HCT116 (cell line): ENCODE measurements around the gene PPM1D. TPM values are rescaled to one million over a fixed set of nuclear protein-coding genes. Genes with fewer than 3 reads are reported as not detected.

ENCODE experiments used
- ATAC-seq: fragments of 200-7000 bp; cut with Tn5 transposase; 2 replicates; pipeline ENCODE4 v1.9.1; 2020; ENCODE audit warnings: mild to moderate bottlenecking, moderate library complexity
- BruUV-seq: library from RNA; stranded (reverse); fragments of 400-500 nt; replicated peaks from 2 replicates; lab custom pipeline; 2021; lab: Mats Ljungman, UMichigan
- CTCF ChIA-PET: fragments of 300-600 bp; sonication (Branson Sonifier 250); formaldehyde crosslinking; loops from one replicate; lab custom pipeline; 2021; ENCODE audit warnings: antibody characterized with exemption; lab: Charles Lee
- POLR2A ChIA-PET: fragments of 300-600, 350-600 bp; sonication (Branson Sonifier 250); formaldehyde crosslinking; loops from one replicate; lab custom pipeline; 2021; ENCODE audit warnings: antibody characterized with exemption; lab: Charles Lee
- RAD21 ChIA-PET, 2 experiments: fragments of 300-600 bp; sonication (Branson Sonifier 250); formaldehyde crosslinking; loops; one replicate each; lab custom pipeline; 2023; ENCODE audit warnings: low total read pairs in 2 of 2; ENCODE audit not compliant: uncharacterized antibody in 2 of 2, unreplicated experiment in 2 of 2, low non-redundant PET in 1 of 2; lab: Charles Lee
- DNase-seq: peaks from one replicate; pipeline ENCODE4 v3.0.0-alpha.2; 2010; ENCODE audit warnings: low read depth, low spot score
- H2AFZ ChIP-seq: fragments of 200-600 bp; shearing (Covaris generic), sonication (generic); 2 replicates; pipeline ENCODE4 v1.6.1; 2017; ENCODE audit warnings: low read depth, mixed run types, mixed read lengths, antibody characterized with exemption, low read length; ENCODE audit not compliant: poor library complexity, severe bottlenecking
- H3K27ac ChIP-seq: 2 replicates; pipeline ENCODE4 v1.5.1; 2012; ENCODE audit warnings: low read depth, low read length
- H3K27me3 ChIP-seq: fragments of 200-600 bp; sonication (generic); 2 replicates; pipeline ENCODE4 v1.6.1; 2016; ENCODE audit warnings: mixed run types, low read length, mixed read lengths; ENCODE audit not compliant: insufficient read depth
- H3K36me3 ChIP-seq, 2 experiments: fragments of 200-500 bp in 1 of 2; fragments of 200-600 bp in 1 of 2; sonication (Bioruptor generic) in 1 of 2; sonication (generic) in 1 of 2; 2 replicates each; pipeline versions ENCODE4 v1.5.1 to v1.6.1; 2014 to 2016; ENCODE audit warnings: low read length in 2 of 2, inconsistent platforms in 1 of 2, mixed read lengths in 1 of 2, mixed run types in 1 of 2; ENCODE audit not compliant: insufficient read depth in 2 of 2, control insufficient read depth in 1 of 2
- H3K4me1 ChIP-seq, 2 experiments: fragments of 200-600 bp in 1 of 2; sonication (generic) in 1 of 2; 2 replicates each; pipeline versions ENCODE4 v1.5.1 to v1.6.1; 2012 to 2017; ENCODE audit warnings: low read length in 2 of 2, inconsistent platforms in 1 of 2, mild to moderate bottlenecking in 1 of 2, mixed read lengths in 1 of 2, mixed run types in 1 of 2, moderate library complexity in 1 of 2; ENCODE audit not compliant: insufficient read depth in 2 of 2, control insufficient read depth in 1 of 2
- H3K4me2 ChIP-seq: fragments of 200-600 bp; sonication (generic); 2 replicates; pipeline ENCODE4 v1.6.1; 2017; ENCODE audit warnings: mixed run types, low read length, mixed read lengths
- H3K4me3 ChIP-seq, 2 experiments: fragments of 200-600 bp in 1 of 2; sonication (generic) in 1 of 2; replicated peaks in 1 of 2; 2 replicates each; pipeline ENCODE4 v1.5.1; 2011 to 2016; ENCODE audit warnings: low read length in 2 of 2, control low read depth in 1 of 2, low read depth in 1 of 2, mild to moderate bottlenecking in 1 of 2, mixed read lengths in 1 of 2, mixed run types in 1 of 2
- H3K79me2 ChIP-seq: fragments of 200-600 bp; sonication (generic); 2 replicates; pipeline ENCODE4 v1.6.1; 2017; ENCODE audit warnings: mild to moderate bottlenecking, mixed run types, low read length, moderate library complexity, mixed read lengths; ENCODE audit not compliant: insufficient read depth
- H3K9ac ChIP-seq: fragments of 200-600 bp; sonication (generic); 2 replicates; pipeline ENCODE4 v1.6.1; 2016; ENCODE audit warnings: low read length, mixed read lengths
- H3K9me2 ChIP-seq: fragments of 200-600 bp; sonication (generic), shearing (Covaris generic); 2 replicates; pipeline ENCODE4 v1.6.1; 2017; ENCODE audit warnings: mixed run types, mild to moderate bottlenecking, moderate library complexity; ENCODE audit not compliant: insufficient read depth
- H3K9me3 ChIP-seq, 2 experiments: fragments of 200-500 bp in 1 of 2; fragments of 200-600 bp in 1 of 2; sonication (Bioruptor generic) in 1 of 2; sonication (generic) in 1 of 2; 2 replicates each; pipeline ENCODE4 v1.6.1; 2014 to 2017; ENCODE audit warnings: low read length in 2 of 2, mixed read lengths in 2 of 2, inconsistent platforms in 1 of 2, low read depth in 1 of 2, mild to moderate bottlenecking in 1 of 2, mixed run types in 1 of 2, moderate library complexity in 1 of 2; ENCODE audit not compliant: control insufficient read depth in 1 of 2, insufficient read depth in 1 of 2
- H4K20me1 ChIP-seq: fragments of 200-600 bp; sonication (generic), shearing (Covaris generic); 2 replicates; pipeline ENCODE4 v1.6.1; 2017; ENCODE audit warnings: mixed run types, mild to moderate bottlenecking, moderate library complexity; ENCODE audit not compliant: insufficient read depth
- EZH2phosphoT487 ChIP-seq: fragments of 200-600 bp; IDR thresholded peaks from 2 replicates; pipeline ENCODE4 v1.6.1; 2018; ENCODE audit warnings: antibody characterized with exemption, borderline replicate concordance
- POLR2A ChIP-seq: IDR thresholded peaks from 2 replicates; pipeline ENCODE4 v1.7.0; 2011; ENCODE audit warnings: borderline replicate concordance; ENCODE audit not compliant: insufficient read depth, insufficient read length; ENCODE audit errors: extremely low read depth
- SIN3A ChIP-seq: IDR thresholded peaks from 2 replicates; pipeline ENCODE4 v1.6.1; 2012; ENCODE audit warnings: low read depth
- YY1 ChIP-seq: IDR thresholded peaks from 2 replicates; pipeline ENCODE4 v1.6.1; 2011; ENCODE audit warnings: low read length, low read depth, moderate library complexity, mild to moderate bottlenecking; ENCODE audit not compliant: insufficient replicate concordance; ENCODE audit errors: extremely low read depth
- ZNF274 ChIP-seq: fragments of 200-500 bp; sonication (Bioruptor generic); IDR thresholded peaks from 2 replicates; pipeline ENCODE4 v1.6.1; 2014; ENCODE audit warnings: mild to moderate bottlenecking, low read depth, low read length, inconsistent platforms
- intact Hi-C: fragments of 100-400 bp; cut with micrococcal nuclease; formaldehyde crosslinking; loops from 2 replicates; pipeline ENCODE4 v1.10.0; 2022
- total RNA-seq: library from RNA; stranded (reverse); gene quantifications from one replicate; pipeline ENCODE4 v1.2.1, GENCODE V29; 2021; ENCODE audit not compliant: unreplicated experiment
- TF ChIP-seq, protein P1 (sequence below): IDR thresholded peaks from 2 replicates; pipeline ENCODE4 v1.6.1; 2012
- TF ChIP-seq, protein P2 (sequence below), 3 experiments: fragments of 200-600 bp in 1 of 3; sonication (generic) in 1 of 3; IDR thresholded peaks in 2 of 3; conservative IDR thresholded peaks in 1 of 3; 2 replicates each; pipeline ENCODE4 v1.5.1; 2012 to 2017; ENCODE audit warnings: low read depth in 2 of 3, low read length in 2 of 3, antibody characterized with exemption in 1 of 3, borderline replicate concordance in 1 of 3, control low read depth in 1 of 3, mild to moderate bottlenecking in 1 of 3, mixed read lengths in 1 of 3, mixed run types in 1 of 3, moderate library complexity in 1 of 3; ENCODE audit not compliant: insufficient read depth in 1 of 3

The PPM1D gene
- total RNA-seq, 1 experiment from 2014 or later: 29.1 TPM

DNA sequence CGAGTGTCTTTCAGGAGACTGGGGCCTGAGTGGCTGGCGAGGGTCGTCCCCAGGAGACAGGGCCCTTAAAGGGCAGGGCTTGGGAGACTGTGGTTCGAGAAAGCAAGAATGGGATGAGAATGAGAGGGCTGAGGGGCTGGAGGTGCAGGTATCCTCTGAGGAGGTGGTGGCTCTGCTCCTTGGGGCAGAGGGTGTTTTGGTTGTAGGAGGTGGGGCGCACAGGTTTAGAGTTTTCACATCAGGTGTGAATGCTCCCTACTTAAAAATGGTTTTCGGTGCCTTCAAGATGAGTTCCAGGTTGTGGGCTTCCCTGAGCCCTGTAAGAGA, 78.1 kb downstream of the PPM1D start:
- Histone ChIP-seq H3K4me2 (peak overlapping the region; percentile 84), H3K4me1 (peaks cover 14 to 26% of the 10 kb centered on the region in 2 experiments), H2AFZ (peak overlapping the region; percentile 49), H3K9me3 (no peaks in the 10 kb centered on the region), H3K27me3 (no peaks in the 10 kb centered on the region), H3K9ac (peak overlapping the region; percentile 71), H3K27ac (peak overlapping the region; percentile 11; the same call in 1 of the 2 replicates), H4K20me1 (no peaks in the 10 kb centered on the region), H3K4me3 (peak overlapping the region; percentile 72 to 89), H3K36me3 (no peaks in the 10 kb centered on the region), H3K9me2 (no peaks in the 10 kb centered on the region), H3K79me2 (no peaks in the 10 kb centered on the region)
- ChIA-PET CTCF (interaction anchor here (0.7 to 1.4 kb wide), 4 partner anchors 10 to 716 kb away, joined by 3 to 6 read pairs (median 4); no protein-coding TSS in a partner anchor), POLR2A (interaction anchor here (0.9 to 1.1 kb wide), 3 partner anchors 8 to 11 kb away, joined by 3 to 4 read pairs (median 3); no protein-coding TSS in a partner anchor), RAD21 (no interaction called here)
- TF ChIP-seq ZNF274 (no peak), SIN3A (0 out of 2 replicates have a peak, but pooled peaks have one; percentile 1)
- intact Hi-C loops: no loop called here
- ATAC-seq: no peak; the same call in 1 of the 2 replicates
- BruUV-seq: no TSS peak
- DNase-seq: no peak

DNA sequence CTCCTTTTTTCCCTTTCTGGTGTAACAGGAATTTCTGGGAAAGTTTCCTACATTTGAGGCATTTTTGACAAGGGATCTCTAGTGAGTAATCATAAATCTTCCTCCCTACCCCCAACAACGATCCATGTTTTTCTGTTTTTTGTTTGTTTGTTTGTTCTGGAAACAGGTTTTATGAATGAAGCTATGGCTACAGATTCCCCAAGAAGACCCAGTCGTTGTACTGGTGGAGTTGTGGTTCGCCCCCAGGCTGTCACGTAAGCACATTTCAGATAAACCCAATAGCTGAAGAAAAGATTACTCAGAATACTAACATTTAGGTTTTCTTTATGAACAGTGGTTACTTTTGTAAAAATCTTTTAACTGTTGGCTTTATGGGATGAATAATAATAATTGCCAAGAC, 79.3 kb downstream of the PPM1D start:
- H3K4me3 ChIP-seq: no peak overlapping the region
- H3K79me2 ChIP-seq: no peaks in the 10 kb centered on the region
- H4K20me1 ChIP-seq: no peaks in the 10 kb centered on the region
- peaks cover 19 to 37% of the 10 kb centered on the region in 2 experiments for H3K4me1 ChIP-seq
- DNase-seq (no peak), ATAC-seq (no peak)
- ChIA-PET POLR2A (no interaction called here), RAD21 (no interaction called here), CTCF (no interaction called here)
- H3K4me2 ChIP-seq: no peak overlapping the region
- TF ChIP-seq SIN3A (no peak), EZH2phosphoT487 (no peak), POLR2A (no peak), YY1 (no peak)
- TF ChIP-seq, protein P1, sequence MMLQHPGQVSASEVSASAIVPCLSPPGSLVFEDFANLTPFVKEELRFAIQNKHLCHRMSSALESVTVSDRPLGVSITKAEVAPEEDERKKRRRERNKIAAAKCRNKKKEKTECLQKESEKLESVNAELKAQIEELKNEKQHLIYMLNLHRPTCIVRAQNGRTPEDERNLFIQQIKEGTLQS: no peak
- TF ChIP-seq, protein P2, sequence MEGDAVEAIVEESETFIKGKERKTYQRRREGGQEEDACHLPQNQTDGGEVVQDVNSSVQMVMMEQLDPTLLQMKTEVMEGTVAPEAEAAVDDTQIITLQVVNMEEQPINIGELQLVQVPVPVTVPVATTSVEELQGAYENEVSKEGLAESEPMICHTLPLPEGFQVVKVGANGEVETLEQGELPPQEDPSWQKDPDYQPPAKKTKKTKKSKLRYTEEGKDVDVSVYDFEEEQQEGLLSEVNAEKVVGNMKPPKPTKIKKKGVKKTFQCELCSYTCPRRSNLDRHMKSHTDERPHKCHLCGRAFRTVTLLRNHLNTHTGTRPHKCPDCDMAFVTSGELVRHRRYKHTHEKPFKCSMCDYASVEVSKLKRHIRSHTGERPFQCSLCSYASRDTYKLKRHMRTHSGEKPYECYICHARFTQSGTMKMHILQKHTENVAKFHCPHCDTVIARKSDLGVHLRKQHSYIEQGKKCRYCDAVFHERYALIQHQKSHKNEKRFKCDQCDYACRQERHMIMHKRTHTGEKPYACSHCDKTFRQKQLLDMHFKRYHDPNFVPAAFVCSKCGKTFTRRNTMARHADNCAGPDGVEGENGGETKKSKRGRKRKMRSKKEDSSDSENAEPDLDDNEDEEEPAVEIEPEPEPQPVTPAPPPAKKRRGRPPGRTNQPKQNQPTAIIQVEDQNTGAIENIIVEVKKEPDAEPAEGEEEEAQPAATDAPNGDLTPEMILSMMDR (IDR thresholded peaks at IDR 0.05 in 2 of 3, conservative IDR thresholded peaks at IDR 0.05 in 1 of 3; ENCODE audit: borderline replicate concordance in 1 of 3, insufficient read depth in 1 of 3, low read depth in 2 of 3, low read length in 2 of 3): no peak
- intact Hi-C loops: no loop called here
- no peak overlapping the region for H3K27ac ChIP-seq
- no peaks in the 10 kb centered on the region for H3K9me2 ChIP-seq
- H3K36me3 ChIP-seq: no peaks in the 10 kb centered on the region
- BruUV-seq: no TSS peak
- no peak overlapping the region for H3K9ac ChIP-seq
- H3K27me3 ChIP-seq: no peaks in the 10 kb centered on the region
- H3K9me3 ChIP-seq: no peaks in the 10 kb centered on the region
- H2AFZ ChIP-seq: no peak overlapping the region
